ENCODE measurements around the gene MRPS18A. TPM values are rescaled to one million over a fixed set of nuclear protein-coding genes. Genes with fewer than 3 reads are reported as not detected.

The MRPS18A gene
- total and polyA plus RNA-seq, 9 of the 15 experiments (the other 6 are each of a cell fraction or from before 2014, with no cell fraction given) = 87.5 to 243 (median 125) TPM

DNA sequence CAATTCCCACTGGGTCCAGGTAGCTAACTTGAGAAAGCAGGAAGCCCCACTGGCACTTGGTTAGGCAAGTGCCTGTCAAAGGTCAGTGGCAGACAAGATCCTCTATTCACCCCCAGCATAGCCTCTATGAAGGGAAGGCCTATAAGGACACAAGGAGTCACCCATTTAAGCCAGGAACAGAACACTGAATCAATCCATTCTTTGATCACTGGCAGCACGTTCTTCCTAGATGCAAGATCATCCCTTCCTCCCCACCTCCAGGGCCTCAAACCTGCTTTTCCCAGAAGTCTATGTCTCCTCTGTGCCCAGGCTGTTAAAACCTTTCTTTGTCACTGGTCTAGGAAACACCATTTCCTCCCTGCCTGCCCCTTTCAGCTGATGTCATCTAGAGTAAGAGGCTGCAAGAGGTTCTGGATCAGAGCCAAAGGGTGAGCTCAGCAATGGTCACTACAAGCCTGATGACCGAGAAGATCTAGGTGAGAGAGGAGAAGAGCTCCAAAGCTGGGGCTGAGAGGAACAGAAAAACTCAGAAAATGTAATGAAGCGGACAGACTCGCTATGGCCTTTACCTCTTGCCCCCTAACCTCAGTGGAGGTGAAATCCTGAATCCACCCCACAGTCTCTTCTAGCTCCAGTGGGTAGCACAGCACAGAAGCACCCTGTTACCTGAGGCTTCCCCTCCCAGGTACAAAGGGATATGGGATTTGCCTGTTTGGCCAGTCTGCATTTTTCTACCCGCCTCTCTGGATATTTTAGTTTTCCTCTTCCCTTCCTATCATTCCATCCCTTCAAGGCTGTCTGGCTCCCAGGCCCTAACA is 60.4 kb downstream of the MRPS18A start (continued):
- TF ChIP-seq, protein P1, sequence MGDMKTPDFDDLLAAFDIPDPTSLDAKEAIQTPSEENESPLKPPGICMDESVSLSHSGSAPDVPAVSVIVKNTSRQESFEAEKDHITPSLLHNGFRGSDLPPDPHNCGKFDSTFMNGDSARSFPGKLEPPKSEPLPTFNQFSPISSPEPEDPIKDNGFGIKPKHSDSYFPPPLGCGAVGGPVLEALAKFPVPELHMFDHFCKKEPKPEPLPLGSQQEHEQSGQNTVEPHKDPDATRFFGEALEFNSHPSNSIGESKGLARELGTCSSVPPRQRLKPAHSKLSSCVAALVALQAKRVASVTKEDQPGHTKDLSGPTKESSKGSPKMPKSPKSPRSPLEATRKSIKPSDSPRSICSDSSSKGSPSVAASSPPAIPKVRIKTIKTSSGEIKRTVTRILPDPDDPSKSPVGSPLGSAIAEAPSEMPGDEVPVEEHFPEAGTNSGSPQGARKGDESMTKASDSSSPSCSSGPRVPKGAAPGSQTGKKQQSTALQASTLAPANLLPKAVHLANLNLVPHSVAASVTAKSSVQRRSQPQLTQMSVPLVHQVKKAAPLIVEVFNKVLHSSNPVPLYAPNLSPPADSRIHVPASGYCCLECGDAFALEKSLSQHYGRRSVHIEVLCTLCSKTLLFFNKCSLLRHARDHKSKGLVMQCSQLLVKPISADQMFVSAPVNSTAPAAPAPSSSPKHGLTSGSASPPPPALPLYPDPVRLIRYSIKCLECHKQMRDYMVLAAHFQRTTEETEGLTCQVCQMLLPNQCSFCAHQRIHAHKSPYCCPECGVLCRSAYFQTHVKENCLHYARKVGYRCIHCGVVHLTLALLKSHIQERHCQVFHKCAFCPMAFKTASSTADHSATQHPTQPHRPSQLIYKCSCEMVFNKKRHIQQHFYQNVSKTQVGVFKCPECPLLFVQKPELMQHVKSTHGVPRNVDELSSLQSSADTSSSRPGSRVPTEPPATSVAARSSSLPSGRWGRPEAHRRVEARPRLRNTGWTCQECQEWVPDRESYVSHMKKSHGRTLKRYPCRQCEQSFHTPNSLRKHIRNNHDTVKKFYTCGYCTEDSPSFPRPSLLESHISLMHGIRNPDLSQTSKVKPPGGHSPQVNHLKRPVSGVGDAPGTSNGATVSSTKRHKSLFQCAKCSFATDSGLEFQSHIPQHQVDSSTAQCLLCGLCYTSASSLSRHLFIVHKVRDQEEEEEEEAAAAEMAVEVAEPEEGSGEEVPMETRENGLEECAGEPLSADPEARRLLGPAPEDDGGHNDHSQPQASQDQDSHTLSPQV (IDR thresholded peaks at IDR 0.05) = no peak
- no peak for TF ChIP-seq TFAM (CRISPR knock-in tag; conservative IDR thresholded peaks at IDR 0.05)
- no peak for TF ChIP-seq RUNX1 (IDR thresholded peaks at IDR 0.05; ENCODE audit: low read depth)
- no peak for TF ChIP-seq HMG20A (CRISPR knock-in tag; conservative IDR thresholded peaks at IDR 0.05)
- TF ChIP-seq RCOR1 (IDR thresholded peaks at IDR 0.05; ENCODE audit: borderline replicate concordance in 1 of 2, low read depth in 2 of 2, low read length in 2 of 2) = no peak
- TF ChIP-seq STAT5B (CRISPR knock-in tag; IDR thresholded peaks at IDR 0.05) = no peak
- TF ChIP-seq TARDBP (IDR thresholded peaks at IDR 0.05) = no peak; the same call in 1 of the 2 replicates
- no peak for TF ChIP-seq U2AF2 (optimal IDR thresholded peaks at IDR 0.05; ENCODE audit: low read depth, low read length)
- no peak for TF ChIP-seq PHF20 (IDR thresholded peaks at IDR 0.05; ENCODE audit: partially characterized antibody)
- 0 out of 2 replicates have a peak, but pooled peaks have one; percentile 65 for TF ChIP-seq HEY1 (CRISPR knock-in tag; IDR thresholded peaks at IDR 0.05; ENCODE audit: borderline replicate concordance)
- TF ChIP-seq ZNF436 (CRISPR knock-in tag; IDR thresholded peaks at IDR 0.05) = peak; percentile 10; the same call in 1 of the 2 replicates
- TF ChIP-seq ZFP1 (CRISPR knock-in tag; IDR thresholded peaks at IDR 0.05) = no peak; the same call in 1 of the 2 replicates
- TF ChIP-seq HDAC8 (tag; IDR thresholded peaks at IDR 0.05) = peak; percentile 96
- TF ChIP-seq ZNF175 (CRISPR knock-in tag; IDR thresholded peaks at IDR 0.05; ENCODE audit: low read depth) = peak; percentile 96
- TF ChIP-seq DPF2 (IDR thresholded peaks at IDR 0.05) = peak; percentile 92
- TF ChIP-seq, protein P2, sequence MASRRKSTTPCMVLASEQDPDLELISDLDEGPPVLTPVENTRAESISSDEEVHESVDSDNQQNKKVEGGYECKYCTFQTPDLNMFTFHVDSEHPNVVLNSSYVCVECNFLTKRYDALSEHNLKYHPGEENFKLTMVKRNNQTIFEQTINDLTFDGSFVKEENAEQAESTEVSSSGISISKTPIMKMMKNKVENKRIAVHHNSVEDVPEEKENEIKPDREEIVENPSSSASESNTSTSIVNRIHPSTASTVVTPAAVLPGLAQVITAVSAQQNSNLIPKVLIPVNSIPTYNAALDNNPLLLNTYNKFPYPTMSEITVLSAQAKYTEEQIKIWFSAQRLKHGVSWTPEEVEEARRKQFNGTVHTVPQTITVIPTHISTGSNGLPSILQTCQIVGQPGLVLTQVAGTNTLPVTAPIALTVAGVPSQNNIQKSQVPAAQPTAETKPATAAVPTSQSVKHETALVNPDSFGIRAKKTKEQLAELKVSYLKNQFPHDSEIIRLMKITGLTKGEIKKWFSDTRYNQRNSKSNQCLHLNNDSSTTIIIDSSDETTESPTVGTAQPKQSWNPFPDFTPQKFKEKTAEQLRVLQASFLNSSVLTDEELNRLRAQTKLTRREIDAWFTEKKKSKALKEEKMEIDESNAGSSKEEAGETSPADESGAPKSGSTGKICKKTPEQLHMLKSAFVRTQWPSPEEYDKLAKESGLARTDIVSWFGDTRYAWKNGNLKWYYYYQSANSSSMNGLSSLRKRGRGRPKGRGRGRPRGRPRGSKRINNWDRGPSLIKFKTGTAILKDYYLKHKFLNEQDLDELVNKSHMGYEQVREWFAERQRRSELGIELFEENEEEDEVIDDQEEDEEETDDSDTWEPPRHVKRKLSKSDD (conservative IDR thresholded peaks at IDR 0.05; ENCODE audit: low read length) = peak; percentile 39; the same call in 1 of the 2 replicates
- TF ChIP-seq ZBTB1 (CRISPR knock-in tag; IDR thresholded peaks at IDR 0.05; ENCODE audit: borderline replicate concordance, low read depth) = peak; percentile 62; the same call in 1 of the 2 replicates
- peak; percentile 85 for TF ChIP-seq ELF4 (CRISPR knock-in tag; IDR thresholded peaks at IDR 0.05)
